Osteoblast (primary cell): ENCODE results near the gene PLCB2. TPM values are rescaled to one million over a fixed set of nuclear protein-coding genes. Genes with fewer than 3 reads are reported as not detected.

ENCODE experiments used
- DNase-seq: peaks from one replicate; pipeline ENCODE4 v3.0.0; 2011; ENCODE audit warnings: low spot score, mixed read lengths; ENCODE audit not compliant: insufficient read length; ENCODE audit errors: missing footprints
- H2AFZ ChIP-seq: 2 replicates; pipeline ENCODE4 v1.6.0; 2011; ENCODE audit warnings: mild to moderate bottlenecking, low read length
- H3K27ac ChIP-seq: 2 replicates; pipeline ENCODE4 v1.5.1; 2011; ENCODE audit warnings: mild to moderate bottlenecking, low read depth, low read length, moderate library complexity
- H3K27me3 ChIP-seq: 2 replicates; pipeline ENCODE4 v1.6.0; 2012; ENCODE audit warnings: mild to moderate bottlenecking, control low read depth, inconsistent platforms, low read length, moderate library complexity; ENCODE audit not compliant: insufficient read depth
- H3K36me3 ChIP-seq: 2 replicates; pipeline ENCODE4 v1.5.1; 2011; ENCODE audit warnings: mild to moderate bottlenecking, low read length, control low read depth, moderate library complexity; ENCODE audit not compliant: insufficient read depth
- H3K4me1 ChIP-seq: 2 replicates; pipeline ENCODE4 v1.5.1; 2011; ENCODE audit warnings: mild to moderate bottlenecking, low read length, control low read depth, moderate library complexity; ENCODE audit not compliant: insufficient read depth
- H3K4me2 ChIP-seq: 2 replicates; pipeline ENCODE4 v1.6.0; 2011; ENCODE audit warnings: mild to moderate bottlenecking, low read length; ENCODE audit not compliant: insufficient read depth
- H3K4me3 ChIP-seq: fragments of 200-600 bp; sonication (generic); 3 replicates; pipeline ENCODE4 v1.5.1; 2012; ENCODE audit warnings: mild to moderate bottlenecking, low read length, inconsistent platforms; ENCODE audit not compliant: insufficient read depth
- H3K79me2 ChIP-seq: 2 replicates; pipeline ENCODE4 v1.6.0; 2012; ENCODE audit warnings: mild to moderate bottlenecking, low read length, control low read depth, inconsistent platforms; ENCODE audit not compliant: insufficient read depth
- H3K9me3 ChIP-seq: 2 replicates; pipeline ENCODE4 v1.5.1; 2011; ENCODE audit warnings: low read depth, low read length, control low read depth
- H4K20me1 ChIP-seq: 2 replicates; pipeline ENCODE4 v1.6.0; 2012; ENCODE audit warnings: mild to moderate bottlenecking, low read length, control low read depth; ENCODE audit not compliant: insufficient read depth
- total RNA-seq: library from RNA; depleted of rRNA; stranded (reverse); fragments of >200 nt; gene quantifications from 2 replicates; pipeline ENCODE4 v1.2.3, GENCODE V29; 2012
- TF ChIP-seq, protein P1 (sequence below): IDR thresholded peaks from 2 replicates; pipeline ENCODE4 v1.5.1; 2011; ENCODE audit warnings: mild to moderate bottlenecking, low read depth, low read length, moderate library complexity; ENCODE audit errors: extremely low read depth

Gene PLCB2
- total RNA-seq, 1 donor = under 0.01 TPM

DNA sequence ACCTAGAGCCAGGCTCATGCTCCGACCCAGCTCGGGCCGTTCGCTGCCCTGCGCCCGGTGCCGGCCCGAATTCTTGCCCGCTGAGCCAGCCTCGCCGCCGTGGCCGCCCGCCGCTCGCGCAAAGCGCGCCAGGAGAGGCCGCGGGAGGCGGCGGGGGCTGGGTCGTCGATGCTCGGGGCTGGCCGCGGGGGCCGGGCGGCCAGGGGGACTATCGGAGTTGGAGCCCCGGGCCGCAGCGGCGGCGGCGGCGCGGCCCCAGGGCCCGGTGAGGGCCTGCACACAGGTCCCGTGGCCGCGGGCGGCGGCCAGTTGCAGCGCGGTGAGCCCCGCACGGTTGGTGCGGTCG, 26.0 kb downstream of the PLCB2 start:
- Histone ChIP-seq H3K4me2 (peak overlapping the region; percentile 85), H4K20me1 (no peaks in the 10 kb centered on the region), H3K79me2 (no peaks in the 10 kb centered on the region), H3K4me1 (peaks cover 2% of the 10 kb centered on the region), H3K9me3 (no peaks in the 10 kb centered on the region), H2AFZ (no peak overlapping the region), H3K36me3 (no peaks in the 10 kb centered on the region), H3K27me3 (peaks cover 56% of the 10 kb centered on the region), H3K4me3 (peak overlapping the region; percentile 65), H3K27ac (no peak overlapping the region)
- DNase-seq = no peak
- TF ChIP-seq, protein P1, sequence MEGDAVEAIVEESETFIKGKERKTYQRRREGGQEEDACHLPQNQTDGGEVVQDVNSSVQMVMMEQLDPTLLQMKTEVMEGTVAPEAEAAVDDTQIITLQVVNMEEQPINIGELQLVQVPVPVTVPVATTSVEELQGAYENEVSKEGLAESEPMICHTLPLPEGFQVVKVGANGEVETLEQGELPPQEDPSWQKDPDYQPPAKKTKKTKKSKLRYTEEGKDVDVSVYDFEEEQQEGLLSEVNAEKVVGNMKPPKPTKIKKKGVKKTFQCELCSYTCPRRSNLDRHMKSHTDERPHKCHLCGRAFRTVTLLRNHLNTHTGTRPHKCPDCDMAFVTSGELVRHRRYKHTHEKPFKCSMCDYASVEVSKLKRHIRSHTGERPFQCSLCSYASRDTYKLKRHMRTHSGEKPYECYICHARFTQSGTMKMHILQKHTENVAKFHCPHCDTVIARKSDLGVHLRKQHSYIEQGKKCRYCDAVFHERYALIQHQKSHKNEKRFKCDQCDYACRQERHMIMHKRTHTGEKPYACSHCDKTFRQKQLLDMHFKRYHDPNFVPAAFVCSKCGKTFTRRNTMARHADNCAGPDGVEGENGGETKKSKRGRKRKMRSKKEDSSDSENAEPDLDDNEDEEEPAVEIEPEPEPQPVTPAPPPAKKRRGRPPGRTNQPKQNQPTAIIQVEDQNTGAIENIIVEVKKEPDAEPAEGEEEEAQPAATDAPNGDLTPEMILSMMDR = no peak

DNA sequence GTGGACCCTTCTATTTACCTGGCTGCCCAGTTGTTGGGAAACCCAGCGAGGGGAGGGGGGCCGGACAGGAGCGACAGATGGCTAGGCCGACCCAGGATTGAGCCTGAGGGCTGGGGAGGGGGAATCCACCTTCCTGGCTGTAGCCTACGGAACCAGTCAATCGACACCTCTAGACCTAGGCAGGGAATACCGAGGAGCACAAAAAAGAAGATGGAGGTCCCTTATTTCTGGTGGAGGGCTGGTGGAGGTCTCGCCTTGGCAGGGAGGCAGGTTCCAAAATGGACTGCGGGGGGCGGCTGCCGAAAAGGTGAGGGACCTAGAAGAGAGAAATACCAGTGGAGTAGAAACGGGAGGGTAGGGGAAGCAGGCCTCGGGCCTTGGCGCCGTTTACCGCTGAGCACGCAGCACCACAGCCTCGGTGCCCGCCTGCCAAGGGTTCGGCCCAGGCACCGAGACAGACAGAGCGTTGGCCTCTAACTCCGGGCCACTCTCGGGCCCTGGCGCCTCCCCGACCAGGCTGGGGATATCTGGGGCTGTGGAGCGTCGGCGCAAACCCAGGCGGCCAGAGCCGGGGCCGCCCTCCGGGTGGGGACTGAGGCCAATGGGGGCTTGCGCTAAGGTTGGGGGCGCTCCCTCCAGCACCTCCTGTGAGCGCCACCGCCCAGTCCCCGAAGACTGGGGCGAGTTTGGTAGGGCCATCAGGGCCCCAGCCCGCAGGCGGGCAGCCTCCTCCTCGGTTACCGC, 26.5 kb downstream of the PLCB2 start:
- Histone ChIP-seq H3K27me3 (peaks cover 56% of the 10 kb centered on the region), H3K4me3 (no peak overlapping the region)

DNA sequence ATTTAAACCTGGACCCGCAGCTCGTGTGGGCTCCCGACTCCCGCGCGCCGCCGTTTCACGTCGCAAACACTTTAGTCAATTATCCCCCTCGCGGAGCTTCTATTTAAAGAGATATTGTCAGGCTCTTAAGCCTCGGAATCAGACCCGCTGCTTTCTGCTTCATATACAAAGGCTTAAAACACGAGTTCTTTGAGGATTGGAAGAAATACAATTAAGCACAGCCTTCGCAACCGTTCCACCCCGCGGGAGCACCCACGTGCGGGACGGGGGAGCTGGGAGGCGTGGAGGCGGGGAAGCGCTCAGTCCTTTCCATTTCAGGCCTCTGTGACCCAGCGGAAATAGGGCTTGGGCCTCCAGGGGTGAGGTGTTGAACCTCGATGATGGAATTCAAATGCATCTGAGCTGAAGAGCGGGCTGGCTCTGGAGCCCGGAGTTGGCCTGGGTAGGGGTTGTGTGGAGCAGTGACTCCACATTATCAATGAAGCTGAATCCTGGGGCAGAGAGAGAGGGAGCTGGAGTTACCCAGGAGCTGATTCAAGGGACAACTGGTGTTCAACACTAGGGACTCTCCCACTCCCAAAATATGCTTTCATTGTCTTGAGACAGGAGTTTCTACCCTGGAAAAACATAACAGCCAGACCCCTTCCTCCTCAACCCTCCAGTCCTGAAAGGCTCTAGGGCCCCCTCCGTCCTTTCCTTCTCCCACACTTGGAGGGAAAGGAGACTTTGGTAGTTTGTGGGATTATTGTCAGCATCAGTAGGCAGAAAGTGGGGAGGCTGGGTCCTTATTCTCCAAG, 27.3 kb downstream of the PLCB2 start:
- H3K9me3 ChIP-seq = no peaks in the 10 kb centered on the region
- H4K20me1 ChIP-seq = no peaks in the 10 kb centered on the region
- H3K4me2 ChIP-seq = no peak overlapping the region
- no peak overlapping the region for H2AFZ ChIP-seq
- no peaks in the 10 kb centered on the region for H3K36me3 ChIP-seq
- H3K4me1 ChIP-seq = no peaks in the 10 kb centered on the region
- TF ChIP-seq, protein P1 = no peak
- no peak overlapping the region for H3K27ac ChIP-seq
- peaks cover 56% of the 10 kb centered on the region for H3K27me3 ChIP-seq
- DNase-seq = no peak
- H3K4me3 ChIP-seq = no peak overlapping the region
- no peaks in the 10 kb centered on the region for H3K79me2 ChIP-seq

More for the DNA sequence above, 26.5 kb downstream of the PLCB2 start:
- Histone ChIP-seq H2AFZ (no peak overlapping the region), H3K4me2 (no peak overlapping the region), H3K36me3 (no peaks in the 10 kb centered on the region), H3K27ac (no peak overlapping the region), H3K79me2 (no peaks in the 10 kb centered on the region), H3K4me1 (peaks cover 2% of the 10 kb centered on the region), H4K20me1 (no peaks in the 10 kb centered on the region), H3K9me3 (no peaks in the 10 kb centered on the region)
- DNase-seq = no peak
- TF ChIP-seq, protein P1 = no peak
